Stimulated activated CD8-positive, alpha-beta memory T cell treated with anti-CD3 and anti-CD28 coated beads, Interleukin-12 subunit alpha, Interleukin-12 subunit beta, amount 100 ng/mL, for 1 hour (primary cell): ENCODE results near the gene ZBTB22.
A peak's percentile ranks its signal among the peaks of the same experiment; 100 is the strongest.
"Not testable (repeated sequence)": the region's sequence is repeated elsewhere in the genome, so short reads cannot be mapped to it uniquely, and the experiment has no call there.

Experiments
- DNase-seq: peaks from one replicate; pipeline ENCODE4 v3.0.0-alpha.2; 2020; ENCODE audit warnings: low read depth

Gene ZBTB22, protein sequence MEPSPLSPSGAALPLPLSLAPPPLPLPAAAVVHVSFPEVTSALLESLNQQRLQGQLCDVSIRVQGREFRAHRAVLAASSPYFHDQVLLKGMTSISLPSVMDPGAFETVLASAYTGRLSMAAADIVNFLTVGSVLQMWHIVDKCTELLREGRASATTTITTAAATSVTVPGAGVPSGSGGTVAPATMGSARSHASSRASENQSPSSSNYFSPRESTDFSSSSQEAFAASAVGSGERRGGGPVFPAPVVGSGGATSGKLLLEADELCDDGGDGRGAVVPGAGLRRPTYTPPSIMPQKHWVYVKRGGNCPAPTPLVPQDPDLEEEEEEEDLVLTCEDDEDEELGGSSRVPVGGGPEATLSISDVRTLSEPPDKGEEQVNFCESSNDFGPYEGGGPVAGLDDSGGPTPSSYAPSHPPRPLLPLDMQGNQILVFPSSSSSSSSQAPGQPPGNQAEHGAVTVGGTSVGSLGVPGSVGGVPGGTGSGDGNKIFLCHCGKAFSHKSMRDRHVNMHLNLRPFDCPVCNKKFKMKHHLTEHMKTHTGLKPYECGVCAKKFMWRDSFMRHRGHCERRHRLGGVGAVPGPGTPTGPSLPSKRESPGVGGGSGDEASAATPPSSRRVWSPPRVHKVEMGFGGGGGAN

GRCh38 chr6:33317669-33318425, at the start of gene ZBTB22:
ZBTB22 (minus strand) TSS chr6:33317744; CDS start chr6:33316916, 828 bp downstream.
- DNase-seq = peak; percentile 90

DNA sequence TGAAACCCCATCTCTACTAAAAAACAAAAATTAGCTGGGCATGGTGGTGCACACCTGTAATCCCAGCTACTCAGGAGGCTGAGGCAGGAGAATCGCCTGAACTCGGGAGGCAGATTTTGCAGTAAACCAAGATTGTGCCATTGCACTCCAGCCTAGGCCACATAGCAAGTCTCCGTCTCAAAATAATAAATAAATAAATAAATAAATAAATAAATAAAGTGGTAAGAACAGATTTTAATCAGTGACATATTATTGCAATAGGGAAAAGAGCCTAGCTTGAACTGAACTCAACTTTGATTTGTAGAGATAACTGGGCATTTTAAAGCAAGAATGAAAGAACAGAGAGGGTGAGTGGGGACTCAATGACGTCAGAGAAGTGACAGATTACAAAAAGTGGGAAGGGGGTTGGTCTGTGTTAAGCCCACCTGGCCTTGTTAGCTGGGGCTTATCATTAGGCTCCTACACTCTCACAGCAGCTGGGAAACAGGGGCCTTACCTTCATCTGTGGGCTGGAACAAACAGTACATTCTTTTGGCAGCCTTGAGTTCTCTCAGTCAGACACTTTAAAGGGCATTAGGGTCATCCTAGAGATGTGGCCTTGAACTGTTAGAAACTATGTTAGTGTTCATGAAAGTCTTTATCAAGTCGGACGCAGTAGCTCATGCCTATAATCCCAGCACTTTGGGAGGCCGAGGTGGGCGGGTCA, 49.6 kb upstream of the ZBTB22 start:
- no peak for DNase-seq

DNA sequence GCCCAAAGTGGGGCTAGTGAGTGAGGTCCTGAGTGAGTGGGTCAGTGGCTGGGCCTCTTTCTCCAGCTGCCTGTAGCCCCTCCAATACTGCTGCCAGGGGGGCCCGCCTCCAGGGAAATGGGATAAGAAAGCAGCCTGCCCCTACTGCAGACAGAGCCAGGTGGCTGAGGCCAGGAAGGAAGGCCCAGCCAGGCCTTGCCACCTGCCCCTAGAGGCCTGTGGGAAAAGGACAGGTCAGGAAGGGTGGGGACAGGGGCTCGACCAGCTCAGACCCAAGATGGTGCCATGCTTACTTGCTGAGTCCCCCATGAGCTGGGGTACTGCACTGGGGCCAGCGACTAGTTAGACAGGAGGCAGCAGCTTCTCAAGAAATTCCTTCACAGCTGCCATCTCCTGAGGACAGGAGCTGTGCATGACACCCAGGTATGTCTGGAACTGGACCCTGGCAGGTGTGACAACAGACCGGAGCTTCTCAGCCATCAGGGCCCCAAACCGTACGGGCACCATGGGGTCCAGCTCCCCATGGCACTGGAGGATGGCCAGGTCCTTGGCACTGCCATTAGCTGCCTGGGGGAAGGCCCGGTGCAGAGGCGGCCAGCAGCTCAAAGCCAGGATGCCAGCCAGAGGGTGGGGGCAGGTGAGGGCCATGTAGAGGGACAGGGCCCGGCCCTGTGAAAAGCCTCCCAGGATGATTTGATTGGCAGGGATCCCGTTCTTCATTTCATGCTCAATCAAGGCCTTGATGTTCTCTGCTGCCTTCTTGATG, 47.8 kb upstream of the ZBTB22 start:
- not testable (repeated sequence) for DNase-seq

- not testable (repeated sequence) for DNase-seq
Measured at GRCh38 chr6:33364475-33365205, 47.1 kb upstream of the ZBTB22 start.

GRCh38 chr6:33363486-33363885, 45.9 kb upstream of the ZBTB22 start:
- DNase-seq = not testable (repeated sequence)

GRCh38 chr6:33359331-33359730, 41.8 kb upstream of the ZBTB22 start:
- no peak for DNase-seq

- not testable (repeated sequence) for DNase-seq
Measured at GRCh38 chr6:33357160-33357871, 39.8 kb upstream of the ZBTB22 start.

- DNase-seq = no peak
Measured at GRCh38 chr6:33356295-33356694, 38.8 kb upstream of the ZBTB22 start.

GRCh38 chr6:33355860-33356259, 38.3 kb upstream of the ZBTB22 start:
- not testable (repeated sequence) for DNase-seq

DNA sequence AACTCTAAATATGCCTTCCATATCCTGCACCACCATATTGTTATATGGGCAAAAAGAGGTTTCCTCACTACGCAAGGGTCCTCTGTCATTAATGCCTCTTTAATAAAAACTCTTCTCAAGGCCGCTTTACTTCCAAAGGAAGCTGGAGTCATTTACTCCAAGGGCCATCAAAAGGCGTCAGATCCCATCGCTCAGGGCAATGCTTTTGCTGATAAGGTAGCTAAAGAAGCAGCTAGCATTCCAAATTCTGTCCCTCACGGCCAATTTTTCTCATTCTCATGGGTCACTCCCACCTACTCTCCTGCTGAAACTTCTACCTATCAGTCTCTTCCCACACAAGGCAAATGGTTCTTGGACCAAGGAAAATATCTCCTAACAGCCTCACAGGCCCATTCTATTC, 30.3 kb upstream of the ZBTB22 start:
- no peak for DNase-seq

DNA sequence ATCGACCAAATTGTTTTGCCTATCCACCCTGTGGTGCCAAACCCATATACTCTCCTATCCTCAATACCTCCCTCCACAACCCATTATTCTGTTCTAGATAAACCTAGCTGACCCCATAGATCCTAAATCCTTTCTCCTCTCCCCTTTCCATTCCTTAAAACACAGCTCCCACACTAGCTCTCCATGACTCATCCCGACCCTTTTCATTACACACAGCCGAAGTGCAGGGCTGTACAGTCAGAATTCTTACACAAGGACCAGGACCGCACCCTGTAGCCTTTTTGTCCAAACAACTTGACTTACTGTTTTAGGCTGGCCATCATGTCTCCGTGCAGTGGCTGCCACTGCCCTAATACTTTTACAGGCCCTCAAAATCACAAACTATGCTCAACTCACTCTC, 29.4 kb upstream of the ZBTB22 start:
- not testable (repeated sequence) for DNase-seq

GRCh38 chr6:33344701-33345697, 27.5 kb upstream of the ZBTB22 start:
- peak; percentile 50 for DNase-seq

DNA sequence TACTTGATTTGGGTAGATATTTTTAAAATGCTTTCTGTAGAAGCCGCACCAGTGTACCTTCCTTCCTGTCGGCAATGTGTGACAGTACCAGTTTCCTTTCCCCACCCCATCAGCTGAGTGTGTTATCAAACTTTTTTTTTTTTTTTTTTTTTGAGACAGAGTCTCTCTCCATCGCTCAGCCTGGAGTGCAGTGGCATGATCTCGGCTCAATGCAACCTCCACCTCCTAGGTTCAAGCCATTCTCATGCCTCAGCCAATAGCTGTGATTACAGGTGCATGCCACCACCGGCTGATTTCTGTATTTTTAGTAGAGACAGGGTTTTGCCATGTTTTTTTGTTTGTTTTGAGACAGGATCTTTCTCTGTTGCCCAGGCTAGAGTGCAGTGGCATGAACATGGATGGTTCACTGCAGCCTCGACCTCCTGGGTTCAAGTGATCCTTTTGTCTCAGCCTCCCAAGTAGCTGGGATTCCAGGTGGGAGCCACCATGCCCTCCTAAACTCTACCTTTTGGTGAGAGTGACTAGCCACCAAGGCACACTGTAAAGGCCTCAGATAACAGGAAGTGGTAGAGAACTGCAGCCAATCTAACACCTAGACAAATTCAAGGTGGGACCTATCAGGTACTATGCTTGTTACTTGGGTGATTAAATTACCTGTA, 26.5 kb upstream of the ZBTB22 start:
- DNase-seq = peak; percentile 41

- DNase-seq = not testable (repeated sequence)
Measured at GRCh38 chr6:33343606-33343952, 26.0 kb upstream of the ZBTB22 start.

- no peak for DNase-seq
Measured at GRCh38 chr6:33339193-33339592, 21.6 kb upstream of the ZBTB22 start.

DNA sequence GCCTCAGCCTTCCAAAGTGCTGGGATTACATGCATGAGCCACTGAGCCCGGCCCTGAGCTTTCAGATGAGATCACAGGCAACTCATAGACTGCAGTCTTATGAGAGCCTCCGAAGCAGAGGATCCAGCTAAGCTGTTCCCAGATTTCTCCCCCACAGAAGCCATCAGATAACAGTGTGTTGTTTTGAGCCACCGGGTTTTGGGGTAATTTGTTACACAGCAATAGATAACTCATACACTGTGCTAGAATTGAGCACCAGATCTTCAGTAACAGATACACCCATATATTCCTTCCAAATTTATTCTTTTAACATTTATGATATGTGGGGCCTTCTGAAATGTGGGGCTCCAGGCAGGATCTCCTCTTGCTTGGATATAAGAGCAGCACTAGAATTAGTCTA, 19.0 kb upstream of the ZBTB22 start:
- no peak for DNase-seq

DNA sequence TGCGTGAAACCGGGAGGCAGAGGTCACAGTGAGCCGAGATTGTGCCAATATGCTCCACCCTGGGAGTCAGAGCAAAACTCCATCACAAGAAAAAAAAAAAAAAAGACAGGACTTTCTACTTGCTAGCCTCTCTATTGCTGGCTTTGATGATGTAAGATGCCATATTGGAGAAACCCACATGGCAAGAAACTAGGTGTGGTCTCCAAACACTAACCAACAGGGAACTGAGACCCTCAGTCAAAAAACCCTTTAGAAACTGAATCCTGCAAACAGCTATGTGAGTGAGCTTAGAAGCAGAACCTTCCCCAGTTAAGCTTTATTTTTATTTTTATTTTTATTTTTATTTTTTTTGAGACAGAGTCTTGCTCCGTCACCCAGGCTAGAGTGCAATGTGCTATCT, 18.4 kb upstream of the ZBTB22 start:
- DNase-seq = no peak

DNA sequence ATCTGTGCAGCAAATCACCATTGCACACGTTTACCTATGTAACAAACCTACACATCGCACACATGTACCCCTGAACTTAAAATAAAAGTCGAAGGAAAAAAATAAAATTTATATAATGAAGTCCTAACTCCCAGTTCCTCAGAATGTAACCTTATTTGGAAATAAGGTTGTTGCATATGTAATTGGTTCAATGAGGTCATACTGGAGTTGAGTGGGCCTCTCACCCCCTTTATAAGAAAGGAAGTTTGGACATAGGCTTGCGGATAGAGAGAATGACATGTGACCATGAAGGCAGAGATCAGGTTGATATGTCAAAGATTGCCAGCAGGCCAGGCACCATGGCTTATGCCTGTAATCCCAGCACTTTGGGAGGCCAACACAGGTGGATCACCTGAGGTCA, 16.1 kb upstream of the ZBTB22 start:
- no peak for DNase-seq
